ENCODE data around the gene HACL1. TPM values are rescaled to one million over a fixed set of nuclear protein-coding genes. Genes with fewer than 3 reads are reported as not detected.

Gene HACL1
- total RNA-seq, 6 experiments from 2014 or later: 28.9 to 37.4 (median 32.9) TPM

- Histone ChIP-seq H3K9me3 (no peaks in the 10 kb centered on the region), H3K4me1 (peaks cover 0 to 30% (median 9%) of the 10 kb centered on the region in 4 donors), H3K27me3 (no peaks in the 10 kb centered on the region), H3K36me3 (peaks cover 0 to 54% (median 13%) of the 10 kb centered on the region in 4 donors), H3K4me3 (no peak overlapping the region), H3K27ac (peak overlapping the region; percentile 33 to 55 (median 35))
- DNase-seq: no peak
- WGBS (ENCODE audit: insufficient coverage, low coverage, low lambda C conversion rate, missing lambda C conversion rate): 36% methylated on average over 5 of the region's 5 CpGs
- ATAC-seq: peak; percentile 76 to 88 (median 80)
- TF ChIP-seq, protein P1, sequence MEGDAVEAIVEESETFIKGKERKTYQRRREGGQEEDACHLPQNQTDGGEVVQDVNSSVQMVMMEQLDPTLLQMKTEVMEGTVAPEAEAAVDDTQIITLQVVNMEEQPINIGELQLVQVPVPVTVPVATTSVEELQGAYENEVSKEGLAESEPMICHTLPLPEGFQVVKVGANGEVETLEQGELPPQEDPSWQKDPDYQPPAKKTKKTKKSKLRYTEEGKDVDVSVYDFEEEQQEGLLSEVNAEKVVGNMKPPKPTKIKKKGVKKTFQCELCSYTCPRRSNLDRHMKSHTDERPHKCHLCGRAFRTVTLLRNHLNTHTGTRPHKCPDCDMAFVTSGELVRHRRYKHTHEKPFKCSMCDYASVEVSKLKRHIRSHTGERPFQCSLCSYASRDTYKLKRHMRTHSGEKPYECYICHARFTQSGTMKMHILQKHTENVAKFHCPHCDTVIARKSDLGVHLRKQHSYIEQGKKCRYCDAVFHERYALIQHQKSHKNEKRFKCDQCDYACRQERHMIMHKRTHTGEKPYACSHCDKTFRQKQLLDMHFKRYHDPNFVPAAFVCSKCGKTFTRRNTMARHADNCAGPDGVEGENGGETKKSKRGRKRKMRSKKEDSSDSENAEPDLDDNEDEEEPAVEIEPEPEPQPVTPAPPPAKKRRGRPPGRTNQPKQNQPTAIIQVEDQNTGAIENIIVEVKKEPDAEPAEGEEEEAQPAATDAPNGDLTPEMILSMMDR (IDR thresholded peaks at IDR 0.05): no peak
- no peak for TF ChIP-seq POLR2A (IDR thresholded peaks at IDR 0.05)
- intact Hi-C loops (cut with DNase I): no loop called here
These were observed 38.8 kb downstream of the HACL1 start for GRCh38 chr3:15562560-15562959.

DNA sequence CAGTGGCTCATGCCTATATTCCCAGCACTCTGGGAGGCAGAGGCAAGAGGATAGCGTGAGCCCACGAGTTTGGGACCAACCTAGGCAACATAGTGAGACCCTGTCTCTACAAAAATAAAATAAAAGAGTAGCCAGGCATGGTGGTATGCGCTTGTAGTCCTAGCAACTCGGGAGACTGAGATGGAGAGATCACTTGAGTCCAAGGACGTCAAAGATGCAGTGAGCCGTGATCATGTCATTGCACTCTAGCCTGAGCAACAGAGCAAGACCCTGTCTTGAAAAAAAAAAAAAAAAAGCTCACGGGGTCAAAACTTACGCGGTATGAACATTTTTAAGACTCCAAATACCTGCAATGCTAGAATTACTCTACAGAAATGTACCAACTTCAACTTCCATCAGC is 42.8 kb downstream of the HACL1 start:
- TF ChIP-seq, protein P1 (IDR thresholded peaks at IDR 0.05): no peak
- no peak for TF ChIP-seq POLR2A (IDR thresholded peaks at IDR 0.05)
- Histone ChIP-seq H3K4me1 (peaks cover 0 to 31% (median 11%) of the 10 kb centered on the region in 4 donors), H3K4me3 (no peak overlapping the region), H3K27me3 (no peaks in the 10 kb centered on the region), H3K36me3 (peaks cover 0 to 21% (median 4%) of the 10 kb centered on the region in 4 donors), H3K9me3 (no peaks in the 10 kb centered on the region), H3K27ac (no peak overlapping the region)
- ATAC-seq (no peak), DNase-seq (no peak)
- intact Hi-C loops (cut with DNase I): loop anchor here in 1 of 2 donors (10.0 kb wide), 1 partner anchor 124 kb away; no protein-coding TSS in a partner anchor
- 73% methylated on average over 9 of the region's 9 CpGs for WGBS (ENCODE audit: insufficient coverage, low coverage, low lambda C conversion rate, missing lambda C conversion rate)

GRCh38 chr3:15557511-15557946 is 43.8 kb downstream of the HACL1 start:
- intact Hi-C loops (cut with DNase I): loop anchor here in 1 of 2 donors (10.0 kb wide), 1 partner anchor 123 kb away; no protein-coding TSS in a partner anchor
- TF ChIP-seq, protein P1 (IDR thresholded peaks at IDR 0.05): peak; percentile 70 to 75 (median 72)
- TF ChIP-seq POLR2A (IDR thresholded peaks at IDR 0.05): no peak
- 0% methylated on average over 3 of the region's 3 CpGs for WGBS (ENCODE audit: insufficient coverage, low coverage, low lambda C conversion rate, missing lambda C conversion rate)
- no peak overlapping the region for H3K4me3 ChIP-seq
- DNase-seq (peak in 2 of 3 donors; percentile 27 to 70), ATAC-seq (peak; percentile 84 to 92 (median 88))
- peaks cover 0 to 12% (median 4%) of the 10 kb centered on the region in 4 donors for H3K36me3 ChIP-seq
- peaks cover 0 to 32% (median 6%) of the 10 kb centered on the region in 4 donors for H3K4me1 ChIP-seq
- no peaks in the 10 kb centered on the region for H3K27me3 ChIP-seq
- no peaks in the 10 kb centered on the region for H3K9me3 ChIP-seq
- H3K27ac ChIP-seq: peak overlapping the region in 1 of 3 donors; percentile 26

DNA sequence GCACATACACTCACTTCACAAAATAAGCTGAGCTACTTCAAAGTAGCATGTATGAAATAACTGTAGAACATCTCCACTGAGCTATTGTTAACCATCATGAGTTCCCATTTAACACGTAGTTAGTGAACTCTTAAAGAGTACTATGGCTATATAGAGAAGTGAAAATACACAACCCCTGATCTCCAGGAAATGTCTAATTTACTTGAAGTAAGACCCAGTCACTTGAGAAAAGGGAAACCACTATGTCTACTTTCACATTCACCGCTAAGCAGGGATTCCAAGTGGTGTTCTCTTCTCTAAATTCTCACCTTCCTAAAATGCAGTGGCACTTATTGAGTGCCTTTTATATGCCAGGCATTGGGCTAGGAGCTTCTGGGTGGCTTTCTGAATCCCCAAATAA is 44.9 kb downstream of the HACL1 start:
- no peak for TF ChIP-seq POLR2A (IDR thresholded peaks at IDR 0.05)
- TF ChIP-seq, protein P1 (IDR thresholded peaks at IDR 0.05): no peak
- Histone ChIP-seq H3K4me1 (peaks cover 0 to 32% (median 3%) of the 10 kb centered on the region in 4 donors), H3K9me3 (no peaks in the 10 kb centered on the region), H3K4me3 (no peak overlapping the region), H3K27me3 (no peaks in the 10 kb centered on the region), H3K27ac (peak overlapping the region in 1 of 3 donors; percentile 26), H3K36me3 (peaks cover 0 to 8% (median 3%) of the 10 kb centered on the region in 4 donors)
- intact Hi-C loops (cut with DNase I): loop anchor here in 1 of 2 donors (10.0 kb wide), 1 partner anchor 122 kb away; no protein-coding TSS in a partner anchor
- WGBS (ENCODE audit: insufficient coverage, low coverage, low lambda C conversion rate, missing lambda C conversion rate): 51% methylated on average over 2 of the region's 2 CpGs
- ATAC-seq (peak in 2 of 4 donors; percentile 10 to 17), DNase-seq (no peak)

All from right lobe of liver (tissue), 6 donors.